Omental fat pad (tissue), 4 donors: ENCODE results near the gene RANBP3L. TPM values are rescaled to one million over a fixed set of nuclear protein-coding genes. Genes with fewer than 3 reads are reported as not detected.

Experiments
- ATAC-seq: fragments of 150-250 bp; one replicate; pipeline ENCODE4 v1.9.1; 2016; ENCODE audit warnings: mild to moderate bottlenecking, moderate library complexity; ENCODE audit not compliant: low FRiP score
- DNase-seq: peaks from one replicate; pipeline ENCODE4 v3.0.0-alpha.2; 2019; ENCODE audit warnings: low spot score
- total RNA-seq, 4 donors: library from RNA; depleted of rRNA; stranded (reverse); fragments of >200 nt; gene quantifications; one replicate each; pipeline ENCODE4 v1.1.0, GENCODE V29; 2016
- TF ChIP-seq, protein P1 (sequence below), 3 donors: fragments of 450-650 bp; IDR thresholded peaks; one replicate each; pipeline ENCODE4 v1.5.1; 2016 to 2017; ENCODE audit warnings: antibody characterized with exemption in 3 of 3, mild to moderate bottlenecking in 3 of 3, moderate library complexity in 2 of 3

The RANBP3L gene
- total RNA-seq, 4 donors from 2014 or later, result 0.50 to 10.6 (median 2.8) TPM

DNA sequence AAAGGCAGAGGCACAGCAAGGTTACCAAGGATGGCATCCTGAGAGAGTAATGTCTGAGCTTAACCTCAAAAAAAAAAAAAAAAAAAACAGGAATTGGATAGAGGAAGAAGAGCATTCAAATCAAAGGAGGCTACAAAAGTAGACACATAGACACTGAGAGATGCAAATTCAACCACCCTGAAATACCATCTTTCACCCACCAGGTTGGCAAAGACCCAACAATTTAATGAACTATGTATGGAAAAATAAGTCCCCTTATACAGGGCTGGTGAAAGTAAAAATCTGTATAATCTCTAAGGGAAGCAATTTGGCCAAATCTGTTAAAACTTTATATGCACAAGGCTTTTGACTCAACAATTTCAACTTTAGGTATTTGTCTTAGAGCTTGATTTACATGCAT lies 64.9 kb downstream of the RANBP3L start:
- TF ChIP-seq, protein P1, sequence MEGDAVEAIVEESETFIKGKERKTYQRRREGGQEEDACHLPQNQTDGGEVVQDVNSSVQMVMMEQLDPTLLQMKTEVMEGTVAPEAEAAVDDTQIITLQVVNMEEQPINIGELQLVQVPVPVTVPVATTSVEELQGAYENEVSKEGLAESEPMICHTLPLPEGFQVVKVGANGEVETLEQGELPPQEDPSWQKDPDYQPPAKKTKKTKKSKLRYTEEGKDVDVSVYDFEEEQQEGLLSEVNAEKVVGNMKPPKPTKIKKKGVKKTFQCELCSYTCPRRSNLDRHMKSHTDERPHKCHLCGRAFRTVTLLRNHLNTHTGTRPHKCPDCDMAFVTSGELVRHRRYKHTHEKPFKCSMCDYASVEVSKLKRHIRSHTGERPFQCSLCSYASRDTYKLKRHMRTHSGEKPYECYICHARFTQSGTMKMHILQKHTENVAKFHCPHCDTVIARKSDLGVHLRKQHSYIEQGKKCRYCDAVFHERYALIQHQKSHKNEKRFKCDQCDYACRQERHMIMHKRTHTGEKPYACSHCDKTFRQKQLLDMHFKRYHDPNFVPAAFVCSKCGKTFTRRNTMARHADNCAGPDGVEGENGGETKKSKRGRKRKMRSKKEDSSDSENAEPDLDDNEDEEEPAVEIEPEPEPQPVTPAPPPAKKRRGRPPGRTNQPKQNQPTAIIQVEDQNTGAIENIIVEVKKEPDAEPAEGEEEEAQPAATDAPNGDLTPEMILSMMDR (IDR thresholded peaks at IDR 0.05), result no peak
- ATAC-seq, result no peak
- no peak for DNase-seq

DNA sequence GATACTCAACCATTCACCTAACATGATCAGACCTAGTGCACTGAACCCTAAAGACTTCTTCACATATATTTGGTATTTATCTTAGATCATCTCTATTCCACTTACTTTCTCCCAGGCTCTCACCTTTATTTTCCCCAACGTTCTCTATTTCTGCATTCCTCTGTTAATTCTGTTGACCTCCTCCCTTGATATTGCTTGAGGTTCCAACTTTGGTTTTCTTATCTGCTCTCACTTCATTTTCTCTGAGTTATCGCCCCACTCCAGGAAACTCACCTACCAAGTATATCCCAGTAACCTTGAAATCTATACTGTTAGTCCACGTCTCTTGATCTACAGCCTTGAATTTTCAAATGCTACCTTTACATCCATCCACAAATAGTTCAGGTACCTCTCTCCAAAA lies 69.2 kb downstream of the RANBP3L start:
- no peak for DNase-seq
- ATAC-seq, result no peak
- TF ChIP-seq, protein P1 (IDR thresholded peaks at IDR 0.05), result no peak

DNA sequence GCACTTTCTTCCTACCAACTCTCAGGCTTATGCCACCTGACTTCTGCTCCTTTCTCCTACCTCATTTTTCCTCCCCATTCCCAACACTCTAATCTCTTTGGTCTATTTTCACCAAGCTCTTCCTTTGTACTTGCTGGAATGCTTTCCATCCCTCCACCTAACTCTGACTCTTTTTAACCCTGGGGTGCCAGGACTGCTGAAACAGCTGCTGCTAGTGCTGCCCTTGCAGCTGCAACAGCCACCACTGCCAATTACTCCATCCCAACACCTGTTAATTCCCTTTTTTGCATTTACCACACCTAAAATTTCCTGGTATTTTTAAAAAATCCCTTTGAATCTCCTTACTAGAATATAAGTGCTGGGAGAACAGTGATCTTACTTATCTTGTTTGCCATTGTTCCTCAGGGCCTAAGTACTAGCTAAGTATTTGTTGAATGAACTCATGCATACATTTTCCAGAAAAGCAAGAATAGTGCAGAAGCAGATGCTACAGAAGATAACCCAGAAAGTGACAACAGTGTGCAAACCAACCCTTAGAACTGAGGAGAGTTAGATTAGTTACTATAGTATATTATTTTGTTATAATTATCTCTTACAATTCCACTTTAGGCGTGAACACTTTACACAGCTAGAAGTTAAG lies 71.4 kb downstream of the RANBP3L start:
- TF ChIP-seq, protein P1 (IDR thresholded peaks at IDR 0.05), result no peak
- DNase-seq (no peak), ATAC-seq (no peak)

DNA sequence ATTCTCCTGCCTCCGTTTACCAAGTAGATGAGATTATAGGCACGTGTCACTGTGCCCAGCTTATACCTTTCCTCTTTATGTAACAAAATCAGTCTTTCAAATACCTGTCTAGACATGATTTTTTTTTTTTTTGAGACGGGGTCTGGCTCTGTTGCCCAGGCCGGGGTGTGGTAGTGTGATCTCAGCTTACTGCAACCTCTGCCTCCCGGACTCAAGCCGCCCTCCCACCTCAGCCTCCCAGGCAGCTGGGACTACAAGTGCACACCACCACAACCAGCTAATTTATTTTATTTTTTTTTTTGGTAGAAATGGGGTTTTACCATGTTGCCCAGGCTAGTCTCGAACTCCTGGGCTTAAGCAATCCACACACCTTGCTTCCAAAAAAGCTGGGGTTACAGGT lies 73.2 kb downstream of the RANBP3L start:
- no peak for DNase-seq
- ATAC-seq, result no peak
- TF ChIP-seq, protein P1 (IDR thresholded peaks at IDR 0.05), result no peak

DNA sequence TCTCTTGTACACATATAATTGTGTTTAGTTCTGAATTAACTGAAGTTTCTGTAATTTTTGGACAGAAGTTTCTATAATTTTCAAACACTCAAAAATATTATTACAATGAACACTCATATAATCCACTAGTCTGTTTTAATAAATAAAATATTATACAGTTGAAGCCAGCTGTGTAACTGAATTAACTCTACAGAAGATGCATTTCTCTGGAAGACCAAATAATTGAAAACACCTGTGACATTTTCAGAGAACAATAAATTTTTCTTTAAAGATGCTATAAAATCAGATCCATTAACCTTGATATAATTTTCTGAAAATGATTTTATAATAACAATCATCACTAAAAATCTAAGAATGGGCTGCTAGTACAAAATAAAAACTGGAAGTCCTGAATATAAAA lies 74.7 kb downstream of the RANBP3L start:
- DNase-seq, result no peak
- ATAC-seq, result no peak
- TF ChIP-seq, protein P1 (IDR thresholded peaks at IDR 0.05), result no peak

DNA sequence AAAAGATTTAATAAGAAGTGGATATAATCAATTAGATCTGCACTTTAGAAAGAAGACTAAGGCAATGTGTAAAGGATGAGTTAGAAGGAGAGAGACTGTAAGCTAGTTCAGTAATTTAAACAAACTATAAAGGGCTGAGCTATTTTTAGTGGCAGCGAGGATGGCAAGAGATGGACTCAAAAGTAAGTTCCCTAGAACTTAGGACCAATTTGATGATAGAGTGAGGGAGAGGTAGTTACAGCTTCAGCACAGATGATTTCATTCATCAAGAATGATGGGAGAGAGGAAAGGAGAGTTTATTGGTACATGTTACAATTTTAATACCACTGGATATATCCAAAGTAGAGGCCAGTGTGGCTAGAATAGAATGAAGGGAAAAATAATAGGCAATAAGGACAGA lies 79.1 kb downstream of the RANBP3L start:
- no peak for ATAC-seq
- DNase-seq, result no peak
- TF ChIP-seq, protein P1 (IDR thresholded peaks at IDR 0.05), result no peak

DNA sequence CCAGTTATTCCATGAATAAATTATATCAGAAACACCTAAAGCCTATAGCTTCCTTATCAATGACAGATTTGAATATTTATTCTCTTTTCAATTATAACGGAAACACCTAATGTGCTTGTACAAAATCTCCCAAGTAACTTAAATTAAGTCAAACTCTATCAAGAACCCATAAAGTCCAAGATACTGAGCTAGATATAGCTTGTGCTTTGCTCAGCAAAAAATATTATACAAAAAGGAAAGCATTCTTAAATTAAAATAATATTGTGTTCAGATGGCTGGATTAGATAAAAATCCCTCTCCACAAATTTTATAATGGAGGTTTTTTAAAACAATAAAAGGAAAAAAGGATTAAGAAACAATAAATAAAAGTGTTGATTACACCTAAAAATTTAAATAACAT lies 83.7 kb downstream of the RANBP3L start:
- TF ChIP-seq, protein P1 (IDR thresholded peaks at IDR 0.05), result no peak
- DNase-seq (no peak), ATAC-seq (no peak)
